Neuronal stem cell (in vitro differentiated cells): ENCODE data around the gene ADGRV1.

Source experiments
- DNase-seq: peaks from one replicate; pipeline ENCODE4 v3.0.0-alpha.2; 2013; ENCODE audit warnings: low spot score
- H2AFZ ChIP-seq: one replicate; pipeline ENCODE4 v1.6.1; 2013; ENCODE audit warnings: mild to moderate bottlenecking, low read length, inconsistent platforms
- H2AK5ac ChIP-seq: 2 replicates; pipeline ENCODE4 v1.6.1; 2013; ENCODE audit warnings: low read depth, mild to moderate bottlenecking, inconsistent platforms, low read length, moderate library complexity, mixed read lengths
- H2BK120ac ChIP-seq: 2 replicates; pipeline ENCODE4 v1.6.1; 2013; ENCODE audit warnings: low read depth, mild to moderate bottlenecking, inconsistent platforms, low read length, moderate library complexity, mixed read lengths
- H2BK12ac ChIP-seq: one replicate; pipeline ENCODE4 v1.6.1; 2013; ENCODE audit warnings: low read length, inconsistent platforms
- H2BK15ac ChIP-seq: 2 replicates; pipeline ENCODE4 v1.6.1; 2013; ENCODE audit warnings: mild to moderate bottlenecking, low read length, inconsistent platforms, mixed read lengths
- H2BK5ac ChIP-seq: one replicate; pipeline ENCODE4 v1.6.1; 2013; ENCODE audit warnings: inconsistent platforms, mild to moderate bottlenecking, low read length, moderate library complexity
- H3K14ac ChIP-seq: one replicate; pipeline ENCODE4 v1.6.1; 2013; ENCODE audit warnings: low read length, inconsistent platforms
- H3K18ac ChIP-seq: 2 replicates; pipeline ENCODE4 v1.6.1; 2013; ENCODE audit warnings: low read length, inconsistent platforms
- H3K23ac ChIP-seq: 2 replicates; pipeline ENCODE4 v1.6.1; 2013; ENCODE audit warnings: low read depth, mild to moderate bottlenecking, mixed read lengths, low read length, inconsistent platforms; ENCODE audit not compliant: poor library complexity
- H3K27ac ChIP-seq: replicated peaks from 3 replicates; pipeline ENCODE4 v1.5.1; 2013; ENCODE audit warnings: low read length, inconsistent platforms
- H3K27me3 ChIP-seq, 3 experiments: 2 replicates each; pipeline ENCODE4 v1.6.1; 2013; ENCODE audit warnings: low read length in 3 of 3, mild to moderate bottlenecking in 2 of 3, inconsistent platforms in 1 of 3, low read depth in 1 of 3, mixed read lengths in 1 of 3, moderate library complexity in 1 of 3; ENCODE audit not compliant: control insufficient read depth in 3 of 3, insufficient read depth in 3 of 3
- H3K36me3 ChIP-seq, 2 donors: replicated peaks in 1 of 2; 2 replicates each; pipeline ENCODE4 v1.6.1; 2013; ENCODE audit warnings: low read length in 2 of 2; ENCODE audit not compliant: control insufficient read depth in 2 of 2, insufficient read depth in 2 of 2
- H3K4ac ChIP-seq: 2 replicates; pipeline ENCODE4 v1.6.1; 2013; ENCODE audit warnings: inconsistent platforms, mild to moderate bottlenecking, low read length, moderate library complexity
- H3K4me1 ChIP-seq, 2 donors: 1 replicate in 1 of 2; 2 replicates in 1 of 2; pipeline ENCODE4 v1.6.1; 2013; ENCODE audit warnings: low read length in 2 of 2, low read depth in 1 of 2; ENCODE audit not compliant: control insufficient read depth in 2 of 2, insufficient read depth in 1 of 2
- H3K4me2 ChIP-seq: one replicate; pipeline ENCODE4 v1.6.1; 2013; ENCODE audit warnings: mild to moderate bottlenecking, low read length, inconsistent platforms; ENCODE audit not compliant: insufficient read depth, poor library complexity, severe bottlenecking
- H3K4me3 ChIP-seq, 2 donors: 2 replicates each; pipeline ENCODE4 v1.5.1; 2013; ENCODE audit warnings: low read length in 2 of 2, mild to moderate bottlenecking in 2 of 2, inconsistent platforms in 1 of 2, moderate library complexity in 1 of 2
- H3K79me1 ChIP-seq: one replicate; pipeline ENCODE4 v1.6.1; 2013; ENCODE audit warnings: low read depth, mild to moderate bottlenecking, inconsistent platforms, low read length, moderate library complexity
- H3K9ac ChIP-seq: one replicate; pipeline ENCODE4 v1.6.1; 2013; ENCODE audit warnings: mild to moderate bottlenecking, low read depth, low read length, inconsistent platforms; ENCODE audit not compliant: poor library complexity
- H3K9me3 ChIP-seq, 2 donors: replicated peaks in 1 of 2; 2 replicates each; pipeline versions ENCODE3 to v1.6.1; 2013; ENCODE audit warnings: low read length in 2 of 2, mild to moderate bottlenecking in 2 of 2, inconsistent platforms in 1 of 2, low read depth in 1 of 2, mixed read lengths in 1 of 2, moderate library complexity in 1 of 2; ENCODE audit not compliant: control insufficient read depth in 2 of 2, insufficient read depth in 1 of 2
- H4K8ac ChIP-seq: one replicate; pipeline ENCODE4 v1.6.1; 2013; ENCODE audit warnings: low read depth, mild to moderate bottlenecking, inconsistent platforms, low read length, moderate library complexity
- H4K91ac ChIP-seq: one replicate; pipeline ENCODE4 v1.6.1; 2013; ENCODE audit warnings: low read length, low read depth, mild to moderate bottlenecking, inconsistent platforms; ENCODE audit not compliant: poor library complexity
- WGBS, 2 donors: extraction: QIAGEN DNeasy Blood & Tissue Kit; methylation state at CpG; one replicate each; pipeline ENCODE4 v1.1.7; 2013; ENCODE audit warnings: missing lambda C conversion rate in 2 of 2, mixed read lengths in 1 of 2; ENCODE audit not compliant: insufficient read length in 2 of 2, insufficient replicate concordance in 1 of 2; ENCODE audit errors: extremely low coverage in 2 of 2; 5-methylcytosine and 5-hydroxymethylcytosine counted together

Gene ADGRV1

DNA sequence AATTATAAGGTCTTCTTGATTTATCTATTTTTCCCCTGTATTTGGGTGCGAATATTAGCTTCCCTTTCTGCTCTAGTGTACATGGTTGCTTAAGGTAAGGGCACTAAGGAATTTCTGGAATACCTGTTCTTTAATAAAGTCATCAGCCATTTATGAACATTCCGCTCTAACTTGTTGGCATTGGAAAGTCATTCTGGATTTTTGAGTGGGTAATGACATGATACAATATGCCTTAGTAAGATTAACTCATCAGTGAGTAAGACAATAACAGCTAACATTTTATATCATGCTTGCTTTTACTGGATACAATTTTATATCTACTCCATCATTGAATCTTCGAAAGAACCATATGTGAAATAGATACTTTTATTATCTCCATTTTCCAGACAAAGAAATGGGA lies 628.4 kb downstream of the ADGRV1 start:
- no peak overlapping the region for H3K4me2 ChIP-seq
- H2BK120ac ChIP-seq: no peak overlapping the region
- H3K9ac ChIP-seq: no peak overlapping the region
- no peak overlapping the region for H3K4ac ChIP-seq
- no peak overlapping the region for H4K8ac ChIP-seq
- no peaks in the 10 kb centered on the region for H3K4me1 ChIP-seq
- H4K91ac ChIP-seq: no peak overlapping the region
- no peaks in the 10 kb centered on the region for H3K79me1 ChIP-seq
- H2BK15ac ChIP-seq: no peak overlapping the region
- no peak overlapping the region for H3K18ac ChIP-seq
- H3K27ac ChIP-seq: no peak overlapping the region
- no peaks in the 10 kb centered on the region for H3K27me3 ChIP-seq
- H3K23ac ChIP-seq: no peak overlapping the region
- H2BK5ac ChIP-seq: no peak overlapping the region
- no peak overlapping the region for H2BK12ac ChIP-seq
- H3K9me3 ChIP-seq: no peaks in the 10 kb centered on the region
- DNase-seq: no peak
- WGBS, 2 donors: no CpG with 5 or more reads among the region's 3 CpGs
- H2AK5ac ChIP-seq: no peak overlapping the region
- no peaks in the 10 kb centered on the region for H3K36me3 ChIP-seq
- H2AFZ ChIP-seq: no peak overlapping the region
- H3K4me3 ChIP-seq: no peak overlapping the region
- H3K14ac ChIP-seq: no peak overlapping the region

DNA sequence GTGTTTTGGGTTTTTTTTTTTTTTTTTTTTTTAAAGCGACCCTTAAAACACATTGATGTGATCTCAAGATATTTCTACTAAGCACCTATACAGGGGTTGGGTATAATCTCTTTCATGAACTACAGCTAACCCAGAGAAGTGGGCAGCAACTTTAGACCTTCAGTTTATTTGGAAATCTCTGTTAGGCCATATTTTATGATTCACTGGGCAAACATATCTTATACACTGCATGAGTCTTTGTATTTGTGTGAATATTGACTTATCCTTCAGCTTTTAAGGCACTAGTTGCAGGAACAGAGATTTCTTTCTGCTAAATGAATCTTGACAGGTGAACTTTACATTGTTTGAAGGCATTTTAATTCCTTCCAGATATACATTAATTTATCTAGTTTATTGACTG lies 630.2 kb downstream of the ADGRV1 start:
- Histone ChIP-seq H3K79me1 (no peaks in the 10 kb centered on the region), H3K23ac (no peak overlapping the region), H2AK5ac (no peak overlapping the region), H2BK5ac (no peak overlapping the region), H3K9ac (no peak overlapping the region), H2BK12ac (no peak overlapping the region), H3K36me3 (no peaks in the 10 kb centered on the region), H3K27me3 (no peaks in the 10 kb centered on the region), H3K4ac (no peak overlapping the region), H3K27ac (no peak overlapping the region), H2BK120ac (no peak overlapping the region), H2AFZ (no peak overlapping the region), H3K14ac (no peak overlapping the region), H3K4me2 (no peak overlapping the region), H2BK15ac (no peak overlapping the region), H3K9me3 (no peaks in the 10 kb centered on the region), H3K18ac (no peak overlapping the region), H4K91ac (no peak overlapping the region), H3K4me3 (no peak overlapping the region), H4K8ac (no peak overlapping the region), H3K4me1 (no peaks in the 10 kb centered on the region)
- DNase-seq: no peak
- no CpG with 5 or more reads among the region's 1 CpG for WGBS, 2 donors

DNA sequence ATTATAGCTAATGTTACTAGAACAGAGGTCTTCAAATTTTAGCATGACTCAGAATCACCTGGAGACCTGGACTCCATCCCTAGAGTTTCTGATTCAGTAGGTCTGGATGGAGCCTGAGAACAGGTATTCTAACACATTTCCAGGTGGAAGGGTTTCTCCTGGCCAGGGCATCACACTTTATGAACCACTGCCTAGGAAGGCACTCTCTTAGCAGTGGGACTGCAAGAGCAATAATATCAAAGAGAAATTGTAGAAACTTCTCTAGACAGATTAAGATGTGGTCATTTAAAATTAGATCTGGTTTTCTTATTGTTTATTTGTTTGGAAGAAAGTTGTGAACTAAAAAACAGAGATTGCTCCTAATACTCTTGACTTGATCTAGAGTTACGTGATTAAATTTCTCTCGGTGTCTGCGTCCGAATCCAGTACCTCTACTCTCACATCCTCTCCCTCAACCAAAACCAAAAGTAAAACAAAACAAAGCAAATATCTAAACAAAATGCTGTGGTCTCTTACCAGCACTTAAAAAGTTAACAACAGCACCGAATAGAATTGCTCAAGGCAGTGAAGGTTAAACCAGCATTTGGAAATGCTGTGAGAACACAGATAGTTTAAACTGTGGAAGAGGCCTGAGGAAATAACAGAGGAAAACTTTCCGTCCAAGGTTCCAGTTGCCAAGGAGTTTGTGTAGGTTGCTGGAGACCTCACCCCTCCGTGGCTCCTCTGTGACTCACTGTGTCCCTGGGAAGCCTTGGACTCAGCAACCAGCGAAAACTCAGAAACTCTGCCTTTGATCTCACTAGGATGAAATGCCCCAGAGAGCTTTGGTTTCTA lies 631.1 kb downstream of the ADGRV1 start:
- H3K27me3 ChIP-seq: no peaks in the 10 kb centered on the region
- H3K36me3 ChIP-seq: no peaks in the 10 kb centered on the region
- H2BK15ac ChIP-seq: no peak overlapping the region
- no peak overlapping the region for H3K4me2 ChIP-seq
- H3K4me3 ChIP-seq: no peak overlapping the region
- no peak overlapping the region for H2AK5ac ChIP-seq
- no peaks in the 10 kb centered on the region for H3K9me3 ChIP-seq
- H4K91ac ChIP-seq: no peak overlapping the region
- H2BK120ac ChIP-seq: no peak overlapping the region
- DNase-seq: no peak
- WGBS, 2 donors: no CpG with 5 or more reads among the region's 8 CpGs
- no peak overlapping the region for H2BK12ac ChIP-seq
- H3K27ac ChIP-seq: no peak overlapping the region
- no peak overlapping the region for H2BK5ac ChIP-seq
- H3K18ac ChIP-seq: no peak overlapping the region
- H3K4ac ChIP-seq: no peak overlapping the region
- H4K8ac ChIP-seq: no peak overlapping the region
- no peak overlapping the region for H3K23ac ChIP-seq
- H3K79me1 ChIP-seq: no peaks in the 10 kb centered on the region
- no peaks in the 10 kb centered on the region for H3K4me1 ChIP-seq
- H3K9ac ChIP-seq: no peak overlapping the region
- H3K14ac ChIP-seq: no peak overlapping the region
- H2AFZ ChIP-seq: peak overlapping the region; percentile 80

DNA sequence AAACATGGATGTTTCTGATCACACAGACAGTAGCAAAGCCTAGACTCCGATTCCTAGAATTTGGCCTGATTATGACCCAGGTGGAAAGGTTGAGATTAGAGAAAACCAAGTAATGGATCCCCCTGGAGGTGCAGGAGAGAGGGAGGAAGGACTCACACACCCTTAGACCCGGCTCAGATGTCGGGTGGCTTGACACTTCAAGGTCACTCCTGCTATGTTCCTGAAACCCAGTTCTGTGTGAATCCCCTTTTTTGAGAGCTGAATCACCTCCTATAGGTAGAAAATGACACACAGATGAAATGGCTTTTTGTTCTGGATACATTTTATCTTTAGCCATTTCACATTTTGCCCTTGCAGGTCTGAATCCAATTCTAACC lies 631.7 kb downstream of the ADGRV1 start:
- no CpG with 5 or more reads among the region's 3 CpGs for WGBS, 2 donors
- H2BK5ac ChIP-seq: no peak overlapping the region

More for the DNA sequence above, 631.7 kb downstream of the ADGRV1 start:
- no peaks in the 10 kb centered on the region for H3K36me3 ChIP-seq
- H4K91ac ChIP-seq: no peak overlapping the region
- no peak overlapping the region for H3K18ac ChIP-seq
- H3K9me3 ChIP-seq: no peaks in the 10 kb centered on the region
- H3K4me2 ChIP-seq: no peak overlapping the region
- no peak overlapping the region for H4K8ac ChIP-seq
- H3K14ac ChIP-seq: no peak overlapping the region
- no peak overlapping the region for H2BK15ac ChIP-seq
- H2AFZ ChIP-seq: peak overlapping the region; percentile 80
- no peaks in the 10 kb centered on the region for H3K27me3 ChIP-seq
- no peaks in the 10 kb centered on the region for H3K4me1 ChIP-seq
- no peaks in the 10 kb centered on the region for H3K79me1 ChIP-seq
- H3K4me3 ChIP-seq: no peak overlapping the region
- DNase-seq: no peak
- H3K9ac ChIP-seq: no peak overlapping the region
- H3K27ac ChIP-seq: no peak overlapping the region
- no peak overlapping the region for H3K23ac ChIP-seq
- H2AK5ac ChIP-seq: no peak overlapping the region
- no peak overlapping the region for H2BK12ac ChIP-seq
- H3K4ac ChIP-seq: no peak overlapping the region
- H2BK120ac ChIP-seq: no peak overlapping the region
